ENCODE data around the gene JARID2. TPM values are rescaled to one million over a fixed set of nuclear protein-coding genes. Genes with fewer than 3 reads are reported as not detected.

The JARID2 gene
- total and polyA plus RNA-seq, 8 donors, result 2.4 to 42.6 (median 11.5) TPM

DNA sequence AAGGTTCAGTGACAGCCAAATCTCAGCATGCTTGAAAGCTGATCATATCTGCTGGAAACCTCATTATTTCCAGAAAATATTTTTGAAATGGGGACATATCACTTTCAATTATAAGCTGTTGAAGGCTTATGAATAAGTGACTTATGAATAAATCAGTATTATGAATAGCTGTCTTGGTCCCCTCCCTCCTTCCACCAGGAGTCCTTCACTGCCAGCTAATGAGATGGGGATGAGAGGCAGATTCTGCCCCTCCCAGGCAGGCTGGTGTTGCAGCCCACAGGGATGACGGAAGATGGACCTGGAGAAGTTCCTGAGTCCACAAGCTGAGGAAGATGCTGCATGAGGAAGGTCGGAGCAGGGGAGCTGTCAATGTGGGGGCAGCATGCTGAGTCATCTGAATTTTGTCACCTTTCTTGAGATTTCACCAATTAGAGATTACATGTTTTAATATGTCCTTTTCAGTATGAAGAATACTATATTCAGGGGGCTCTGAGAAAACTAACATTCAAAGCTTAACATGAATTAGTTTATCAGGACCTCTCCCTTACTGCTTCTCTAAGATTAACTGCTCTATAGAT is 304.8 kb downstream of the JARID2 start:
- Histone ChIP-seq H3K27ac (no peak overlapping the region), H3K4me1 (peaks cover 0 to 40% (median 14%) of the 10 kb centered on the region in 4 donors), H3K4me3 (no peak overlapping the region), H3K36me3 (no peaks in the 10 kb centered on the region), H3K9me3 (no peaks in the 10 kb centered on the region), H3K27me3 (no peaks in the 10 kb centered on the region)
- no peak for DNase-seq
- WGBS, 5 donors, result 82 to 97% (median 93%) methylated on average over 2 of the region's 2 CpGs
- intact Hi-C loops (cut with DNase I; ENCODE audit: low total_unique reads), result no loop called here
- TF ChIP-seq EP300 (IDR thresholded peaks at IDR 0.05) (no peak), POLR2A (IDR thresholded peaks at IDR 0.05) (no peak), POLR2AphosphoS5 (IDR thresholded peaks at IDR 0.05) (no peak)
- TF ChIP-seq, protein P1, sequence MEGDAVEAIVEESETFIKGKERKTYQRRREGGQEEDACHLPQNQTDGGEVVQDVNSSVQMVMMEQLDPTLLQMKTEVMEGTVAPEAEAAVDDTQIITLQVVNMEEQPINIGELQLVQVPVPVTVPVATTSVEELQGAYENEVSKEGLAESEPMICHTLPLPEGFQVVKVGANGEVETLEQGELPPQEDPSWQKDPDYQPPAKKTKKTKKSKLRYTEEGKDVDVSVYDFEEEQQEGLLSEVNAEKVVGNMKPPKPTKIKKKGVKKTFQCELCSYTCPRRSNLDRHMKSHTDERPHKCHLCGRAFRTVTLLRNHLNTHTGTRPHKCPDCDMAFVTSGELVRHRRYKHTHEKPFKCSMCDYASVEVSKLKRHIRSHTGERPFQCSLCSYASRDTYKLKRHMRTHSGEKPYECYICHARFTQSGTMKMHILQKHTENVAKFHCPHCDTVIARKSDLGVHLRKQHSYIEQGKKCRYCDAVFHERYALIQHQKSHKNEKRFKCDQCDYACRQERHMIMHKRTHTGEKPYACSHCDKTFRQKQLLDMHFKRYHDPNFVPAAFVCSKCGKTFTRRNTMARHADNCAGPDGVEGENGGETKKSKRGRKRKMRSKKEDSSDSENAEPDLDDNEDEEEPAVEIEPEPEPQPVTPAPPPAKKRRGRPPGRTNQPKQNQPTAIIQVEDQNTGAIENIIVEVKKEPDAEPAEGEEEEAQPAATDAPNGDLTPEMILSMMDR (IDR thresholded peaks at IDR 0.05), result no peak

DNA sequence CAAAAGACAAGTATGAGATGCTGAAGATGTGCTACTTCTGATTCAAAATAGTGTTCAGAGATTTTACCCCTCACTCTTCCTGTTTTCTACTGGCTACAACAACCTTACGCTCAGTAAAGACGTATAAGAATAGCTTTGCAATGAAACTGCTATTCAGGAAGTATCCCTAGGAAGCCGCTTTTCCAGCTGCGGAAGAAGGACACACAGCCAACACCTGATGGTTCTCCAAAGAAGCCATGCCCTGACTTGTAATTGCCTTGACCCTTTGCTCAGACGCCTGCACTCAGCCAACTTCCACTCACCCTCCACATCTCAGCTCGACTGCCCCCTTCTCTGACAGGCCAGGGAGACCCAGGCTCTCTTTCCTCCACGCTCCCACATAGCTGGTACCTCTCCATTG is 305.4 kb downstream of the JARID2 start:
- no peak for DNase-seq
- no peaks in the 10 kb centered on the region for H3K9me3 ChIP-seq
- TF ChIP-seq EP300 (IDR thresholded peaks at IDR 0.05) (no peak), POLR2A (IDR thresholded peaks at IDR 0.05) (no peak), POLR2AphosphoS5 (IDR thresholded peaks at IDR 0.05) (no peak)
- TF ChIP-seq, protein P1 (IDR thresholded peaks at IDR 0.05), result no peak
- no peaks in the 10 kb centered on the region for H3K27me3 ChIP-seq
- H3K4me1 ChIP-seq, result peaks cover 0 to 37% (median 14%) of the 10 kb centered on the region in 4 donors
- intact Hi-C loops (cut with DNase I; ENCODE audit: low total_unique reads), result no loop called here
- no peak overlapping the region for H3K4me3 ChIP-seq
- WGBS, 5 donors, result 86 to 93% (median 90%) methylated on average over 7 of the region's 7 CpGs
- peak overlapping the region in 1 of 5 donors; percentile 15 for H3K27ac ChIP-seq
- H3K36me3 ChIP-seq, result no peaks in the 10 kb centered on the region

DNA sequence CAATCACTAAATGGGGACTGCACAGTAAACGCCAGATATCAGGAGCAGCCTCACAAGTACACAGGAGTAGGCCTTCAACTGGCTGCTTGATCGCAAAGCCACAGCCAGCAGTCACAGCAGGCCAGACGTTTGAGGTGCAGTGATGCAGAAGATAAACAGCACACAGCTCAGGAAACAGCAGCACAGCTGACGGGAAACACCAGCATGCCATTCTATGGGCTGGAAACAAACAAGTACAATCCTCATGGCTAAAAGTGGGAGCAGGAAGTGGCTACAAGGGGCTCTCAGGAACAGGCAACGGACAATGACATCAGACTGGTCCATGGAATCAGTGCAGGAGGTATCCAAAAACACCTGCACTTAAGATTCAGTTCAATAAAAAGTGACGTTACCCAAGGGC is 305.9 kb downstream of the JARID2 start:
- 61 to 73% (median 69%) methylated on average over 6 of the region's 6 CpGs for WGBS, 5 donors
- no peaks in the 10 kb centered on the region for H3K27me3 ChIP-seq
- no peaks in the 10 kb centered on the region for H3K9me3 ChIP-seq
- no peak for TF ChIP-seq POLR2AphosphoS5 (IDR thresholded peaks at IDR 0.05)
- intact Hi-C loops (cut with DNase I; ENCODE audit: low total_unique reads), result no loop called here
- no peak overlapping the region for H3K4me3 ChIP-seq
- H3K4me1 ChIP-seq, result peaks cover 0 to 33% (median 12%) of the 10 kb centered on the region in 4 donors
- DNase-seq, result peak in 1 of 2 donors; percentile 70
- no peaks in the 10 kb centered on the region for H3K36me3 ChIP-seq
- peak overlapping the region in 1 of 5 donors; percentile 15 for H3K27ac ChIP-seq

DNA sequence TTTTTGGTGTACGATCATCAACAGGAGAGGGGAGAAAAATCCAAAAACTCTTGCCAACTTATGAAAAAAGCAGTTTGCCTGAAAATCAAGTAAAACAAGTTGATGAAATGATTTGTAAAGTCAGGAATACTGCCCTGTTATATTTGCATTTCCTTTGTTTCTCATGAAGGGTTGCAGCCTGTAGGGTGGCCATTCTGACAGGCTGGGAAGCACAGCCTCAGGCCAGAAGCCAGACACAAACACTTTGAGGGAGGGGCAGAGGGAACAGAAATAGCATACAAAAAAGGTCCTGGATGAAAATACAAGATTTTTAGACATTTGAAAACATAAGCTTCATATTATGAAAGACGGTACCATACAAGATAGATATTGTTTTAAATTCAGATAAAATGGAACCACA is 307.2 kb downstream of the JARID2 start:
- H3K4me1 ChIP-seq, result peaks cover 0 to 22% (median 8%) of the 10 kb centered on the region in 4 donors
- TF ChIP-seq POLR2A (IDR thresholded peaks at IDR 0.05) (no peak), EP300 (IDR thresholded peaks at IDR 0.05) (no peak), POLR2AphosphoS5 (IDR thresholded peaks at IDR 0.05) (no peak)
- TF ChIP-seq, protein P1 (IDR thresholded peaks at IDR 0.05), result no peak
- intact Hi-C loops (cut with DNase I; ENCODE audit: low total_unique reads), result no loop called here
- H3K36me3 ChIP-seq, result no peaks in the 10 kb centered on the region
- H3K4me3 ChIP-seq, result no peak overlapping the region
- no peaks in the 10 kb centered on the region for H3K9me3 ChIP-seq
- DNase-seq, result no peak
- H3K27me3 ChIP-seq, result no peaks in the 10 kb centered on the region
- H3K27ac ChIP-seq, result no peak overlapping the region
- WGBS, 5 donors, result 88 to 98% (median 95%) methylated on average over 2 of the region's 2 CpGs

DNA sequence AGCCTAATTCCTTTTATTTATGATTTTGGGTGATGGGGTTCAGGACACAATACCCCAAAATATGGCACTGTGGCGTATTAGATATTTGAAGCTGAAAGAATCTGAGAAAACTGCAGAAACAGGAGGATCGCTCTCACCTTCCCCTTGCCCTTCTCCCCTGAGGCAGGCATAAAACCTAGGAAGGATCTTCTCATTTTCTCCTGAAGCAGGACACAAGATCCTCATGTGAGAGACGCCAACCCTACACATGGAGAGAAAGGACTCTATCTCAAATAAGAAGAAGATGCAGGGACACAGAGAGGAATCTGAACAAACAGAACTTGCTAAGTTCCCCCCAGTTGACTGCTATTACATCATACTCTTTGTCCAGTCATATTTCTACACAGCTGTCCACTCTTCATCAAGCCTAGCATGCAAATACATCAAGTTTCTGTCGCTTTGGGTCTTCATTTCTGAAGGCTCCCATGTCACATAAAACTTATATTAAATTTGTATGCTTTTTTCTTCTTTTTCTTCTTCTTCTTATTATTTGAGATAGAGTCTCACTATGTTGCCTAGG is 307.9 kb downstream of the JARID2 start:
- 93 to 100% (median 98%) methylated on average over 4 of the region's 4 CpGs for WGBS, 5 donors
- Histone ChIP-seq H3K27me3 (no peaks in the 10 kb centered on the region), H3K27ac (no peak overlapping the region), H3K4me3 (no peak overlapping the region), H3K36me3 (no peaks in the 10 kb centered on the region), H3K4me1 (peaks cover 0 to 22% (median 8%) of the 10 kb centered on the region in 4 donors), H3K9me3 (no peaks in the 10 kb centered on the region)
- intact Hi-C loops (cut with DNase I; ENCODE audit: low total_unique reads), result no loop called here
- no peak for DNase-seq
- TF ChIP-seq POLR2A (IDR thresholded peaks at IDR 0.05) (no peak), EP300 (IDR thresholded peaks at IDR 0.05) (no peak), POLR2AphosphoS5 (IDR thresholded peaks at IDR 0.05) (no peak)
- TF ChIP-seq, protein P1 (IDR thresholded peaks at IDR 0.05), result no peak
